Measurements from ENCODE around the gene C14orf132. TPM values are rescaled to one million over a fixed set of nuclear protein-coding genes. Genes with fewer than 3 reads are reported as not detected.

C14orf132 gene
- total RNA-seq, 2 donors from 2014 or later: 12.3 to 21.9 TPM

GRCh38 chr14:96016501-96017160, 22.5 kb upstream of the C14orf132 start:
- H3K36me3 ChIP-seq (ENCODE audit: control insufficient read depth, insufficient read depth, low read length): no peaks in the 10 kb centered on the region
- Mint-ChIP-seq H3K9me3 (peaks cover 19% of the 10 kb centered on the region), H3K27ac (peak overlapping the region; percentile 24), H3K27me3 (ENCODE audit: insufficient read depth) (peaks cover 4% of the 10 kb centered on the region), H3K4me1 (peaks cover 10% of the 10 kb centered on the region), H3K4me3 (no peak overlapping the region), H3K36me3 (ENCODE audit: low read depth) (no peaks in the 10 kb centered on the region)
- TF ChIP-seq CTCF (conservative IDR thresholded peaks at IDR 0.05): no peak
- peaks cover 45% of the 10 kb centered on the region for H3K9me3 ChIP-seq (ENCODE audit: control insufficient read depth, low read length)
- no peaks in the 10 kb centered on the region for H3K27me3 ChIP-seq (ENCODE audit: control insufficient read depth, insufficient read depth, low read length, poor library complexity, severe bottlenecking)
- no peaks in the 10 kb centered on the region for H3K4me1 ChIP-seq (ENCODE audit: control insufficient read depth, insufficient read depth, low read length)
- peak; percentile 71 for DNase-seq
- H3K4me3 ChIP-seq (ENCODE audit: low read length): peak overlapping the region; percentile 21
- H3K9ac ChIP-seq (ENCODE audit: extremely low read depth, low read length, poor library complexity, severe bottlenecking): no peak overlapping the region
- WGBS, 2 experiments (ENCODE audit: insufficient coverage in 1 of 2, insufficient read length in 1 of 2): 50 to 54% methylated on average over 4 to 7 of the region's 7 CpGs
- H3K27ac ChIP-seq (ENCODE audit: low read depth, low read length): no peak overlapping the region

- no peak for DNase-seq
- peak overlapping the region; percentile 12 for H3K4me3 ChIP-seq (ENCODE audit: low read length)
- H3K27ac ChIP-seq (ENCODE audit: low read depth, low read length): no peak overlapping the region
- no peaks in the 10 kb centered on the region for H3K36me3 ChIP-seq (ENCODE audit: control insufficient read depth, insufficient read depth, low read length)
- no peaks in the 10 kb centered on the region for H3K4me1 ChIP-seq (ENCODE audit: control insufficient read depth, insufficient read depth, low read length)
- peaks cover 5% of the 10 kb centered on the region for H3K27me3 ChIP-seq (ENCODE audit: control insufficient read depth, insufficient read depth, low read length, poor library complexity, severe bottlenecking)
- H3K27me3 Mint-ChIP-seq (ENCODE audit: insufficient read depth): peaks cover 14% of the 10 kb centered on the region
- 95 to 100% methylated on average over 2 of the region's 2 CpGs for WGBS, 2 experiments (ENCODE audit: insufficient coverage in 1 of 2, insufficient read length in 1 of 2)
- H3K36me3 Mint-ChIP-seq (ENCODE audit: low read depth): no peaks in the 10 kb centered on the region
- H3K4me1 Mint-ChIP-seq: peaks cover 10% of the 10 kb centered on the region
- H3K9ac ChIP-seq (ENCODE audit: extremely low read depth, low read length, poor library complexity, severe bottlenecking): no peak overlapping the region
- H3K4me3 Mint-ChIP-seq: no peak overlapping the region
- peaks cover 36% of the 10 kb centered on the region for H3K9me3 ChIP-seq (ENCODE audit: control insufficient read depth, low read length)
- no peak for TF ChIP-seq CTCF (conservative IDR thresholded peaks at IDR 0.05)
- no peak overlapping the region for H3K27ac Mint-ChIP-seq
- H3K9me3 Mint-ChIP-seq: peaks cover 8% of the 10 kb centered on the region
These were observed 21.3 kb upstream of the C14orf132 start for GRCh38 chr14:96017882-96018281.

- H3K27ac ChIP-seq (ENCODE audit: low read depth, low read length): no peak overlapping the region
- H3K36me3 ChIP-seq (ENCODE audit: control insufficient read depth, insufficient read depth, low read length): no peaks in the 10 kb centered on the region
- no peaks in the 10 kb centered on the region for H3K9me3 ChIP-seq (ENCODE audit: control insufficient read depth, low read length)
- no peak for DNase-seq
- WGBS, 2 experiments (ENCODE audit: insufficient coverage in 1 of 2, insufficient read length in 1 of 2): 73 to 83% methylated on average over 1 to 8 of the region's 8 CpGs
- no peak overlapping the region for H3K4me3 ChIP-seq (ENCODE audit: low read length)
- no peak for TF ChIP-seq CTCF (conservative IDR thresholded peaks at IDR 0.05)
- Mint-ChIP-seq H3K9me3 (no peaks in the 10 kb centered on the region), H3K36me3 (ENCODE audit: low read depth) (no peaks in the 10 kb centered on the region), H3K4me1 (no peaks in the 10 kb centered on the region), H3K27ac (no peak overlapping the region), H3K4me3 (no peak overlapping the region), H3K27me3 (ENCODE audit: insufficient read depth) (peaks cover 28% of the 10 kb centered on the region)
- peaks cover under 1% of the 10 kb centered on the region for H3K27me3 ChIP-seq (ENCODE audit: control insufficient read depth, insufficient read depth, low read length, poor library complexity, severe bottlenecking)
- H3K9ac ChIP-seq (ENCODE audit: extremely low read depth, low read length, poor library complexity, severe bottlenecking): no peak overlapping the region
- H3K4me1 ChIP-seq (ENCODE audit: control insufficient read depth, insufficient read depth, low read length): no peaks in the 10 kb centered on the region
These were observed 11.5 kb upstream of the C14orf132 start for GRCh38 chr14:96027431-96028355.

All from endodermal cell (in vitro differentiated cells).